Upper lobe of left lung (tissue), 6 donors: Measurements from ENCODE around the gene MBL2. TPM values are rescaled to one million over a fixed set of nuclear protein-coding genes. Genes with fewer than 3 reads are reported as not detected.
A peak's percentile ranks its signal among the peaks of the same experiment; 100 is the strongest.

Experiments
- ATAC-seq, 2 donors: fragments of 200-7000 bp; cut with Tn5 transposase; one replicate each; pipeline ENCODE4 v1.9.1; 2022; ENCODE audit warnings: mild to moderate bottlenecking in 2 of 2, moderate library complexity in 2 of 2; ENCODE audit not compliant: low FRiP score in 2 of 2
- DNase-seq, 2 donors: peaks; one replicate each; pipeline ENCODE4 v3.0.0-alpha.2; 2019 to 2020
- H3K27ac ChIP-seq, 4 donors: fragments of 200-600 bp; sonication (generic); one replicate each; pipeline ENCODE4 v1.5.1; 2016 to 2019
- H3K27me3 ChIP-seq, 4 donors: fragments of 200-600 bp; sonication (generic); one replicate each; pipeline ENCODE4 v1.5.1; 2017 to 2019
- H3K36me3 ChIP-seq, 4 donors: fragments of 200-600 bp; sonication (generic); one replicate each; pipeline ENCODE4 v1.5.1; 2016 to 2019
- H3K4me1 ChIP-seq, 4 donors: fragments of 200-600 bp; sonication (generic); one replicate each; pipeline ENCODE4 v1.5.1; 2018 to 2019
- H3K4me3 ChIP-seq, 4 donors: fragments of 200-600 bp; sonication (generic); one replicate each; pipeline ENCODE4 v1.5.1; 2017 to 2019; ENCODE audit warnings: mild to moderate bottlenecking in 2 of 4, moderate library complexity in 1 of 4
- H3K9me3 ChIP-seq, 4 donors: fragments of 200-600 bp; sonication (generic); one replicate each; pipeline ENCODE4 v1.5.1; 2018 to 2019
- EP300 ChIP-seq, 4 donors: sonication (generic); formaldehyde crosslinking; IDR thresholded peaks; one replicate each; pipeline ENCODE4 v1.5.1; 2017; ENCODE audit warnings: antibody characterized with exemption in 4 of 4, control low read depth in 2 of 4
- POLR2A ChIP-seq, 4 donors: fragments of 450-650 bp; IDR thresholded peaks; one replicate each; pipeline ENCODE4 v1.5.1; 2016 to 2017; ENCODE audit warnings: antibody characterized with exemption in 4 of 4, mild to moderate bottlenecking in 2 of 4
- POLR2AphosphoS5 ChIP-seq, 2 donors: sonication (generic); formaldehyde crosslinking; IDR thresholded peaks; one replicate each; pipeline ENCODE4 v1.5.1; 2017; ENCODE audit warnings: antibody characterized with exemption in 2 of 2
- WGBS, 2 donors: methylation state at CpG; one replicate each; pipeline ENCODE4 v1.1.5; 2017 to 2018; 5-methylcytosine and 5-hydroxymethylcytosine counted together
- total RNA-seq, 6 donors: library from RNA; depleted of rRNA in 4 of 6; stranded (reverse); fragments of >200 nt in 4 of 6; gene quantifications; one replicate each; pipeline versions ENCODE4 v1.1.0 to v1.2.1, GENCODE V29; 2016 to 2021
- TF ChIP-seq, protein P1 (sequence below), 6 experiments: fragments of 450-650 bp in 4 of 6; fragments of 200-600 bp in 2 of 6; sonication (generic) in 2 of 6; IDR thresholded peaks; one replicate each; pipeline ENCODE4 v1.5.1; 2016 to 2019; ENCODE audit warnings: antibody characterized with exemption in 6 of 6
- donor health status: DM: no; HTN: no; CAD: no; lungs with moderate emphysema.
- donor health status: DM: no; HTN: yes; CAD: no; lungs with severe emphysema.

Gene MBL2
- total RNA-seq, 6 donors from 2014 or later = 0.10 TPM; not detected in 5

DNA sequence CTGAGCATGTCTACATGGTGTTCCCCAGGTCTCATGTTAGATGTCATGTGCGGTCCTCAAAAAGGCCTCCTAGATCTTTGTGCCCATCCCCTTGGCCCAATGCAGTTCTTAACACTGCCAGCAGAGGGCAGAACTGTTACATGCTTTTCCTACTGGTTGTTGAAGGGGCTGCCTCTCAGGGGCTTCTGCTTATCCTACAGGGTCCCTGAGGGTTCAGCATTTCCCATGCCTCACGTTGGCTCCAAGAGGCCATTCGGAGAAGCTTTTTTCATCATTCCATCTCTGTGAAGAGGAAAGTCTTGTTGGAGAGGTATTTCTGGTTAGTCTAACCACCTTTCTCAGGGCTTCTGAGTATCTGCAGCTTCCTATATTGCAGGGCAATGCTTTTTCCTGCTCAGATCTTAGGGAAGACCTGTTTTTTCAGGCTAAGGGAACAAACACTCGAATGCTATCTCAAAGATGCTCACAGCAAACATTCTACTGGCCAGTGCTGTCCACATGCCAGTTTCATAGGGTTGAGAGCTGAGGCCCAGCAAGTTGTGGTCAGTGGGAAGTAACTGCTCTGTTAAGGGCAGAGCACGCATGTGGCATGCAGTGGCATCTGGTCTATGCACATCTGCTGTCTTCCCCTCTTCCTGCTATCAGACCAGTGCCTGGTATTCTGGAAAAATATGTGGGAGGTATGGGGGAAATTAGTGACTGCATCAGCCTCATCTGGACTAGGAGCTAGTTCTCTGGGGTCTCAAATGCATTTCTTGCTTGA, 31.5 kb downstream of the MBL2 start:
- Histone ChIP-seq H3K27ac (no peak overlapping the region), H3K4me1 (no peaks in the 10 kb centered on the region), H3K9me3 (no peaks in the 10 kb centered on the region), H3K4me3 (no peak overlapping the region), H3K27me3 (no peaks in the 10 kb centered on the region), H3K36me3 (no peaks in the 10 kb centered on the region)
- peak in 1 of 2 donors; percentile 63 for ATAC-seq
- TF ChIP-seq POLR2A (IDR thresholded peaks at IDR 0.05) (no peak), POLR2AphosphoS5 (IDR thresholded peaks at IDR 0.05) (no peak), EP300 (IDR thresholded peaks at IDR 0.05) (no peak)
- TF ChIP-seq, protein P1, sequence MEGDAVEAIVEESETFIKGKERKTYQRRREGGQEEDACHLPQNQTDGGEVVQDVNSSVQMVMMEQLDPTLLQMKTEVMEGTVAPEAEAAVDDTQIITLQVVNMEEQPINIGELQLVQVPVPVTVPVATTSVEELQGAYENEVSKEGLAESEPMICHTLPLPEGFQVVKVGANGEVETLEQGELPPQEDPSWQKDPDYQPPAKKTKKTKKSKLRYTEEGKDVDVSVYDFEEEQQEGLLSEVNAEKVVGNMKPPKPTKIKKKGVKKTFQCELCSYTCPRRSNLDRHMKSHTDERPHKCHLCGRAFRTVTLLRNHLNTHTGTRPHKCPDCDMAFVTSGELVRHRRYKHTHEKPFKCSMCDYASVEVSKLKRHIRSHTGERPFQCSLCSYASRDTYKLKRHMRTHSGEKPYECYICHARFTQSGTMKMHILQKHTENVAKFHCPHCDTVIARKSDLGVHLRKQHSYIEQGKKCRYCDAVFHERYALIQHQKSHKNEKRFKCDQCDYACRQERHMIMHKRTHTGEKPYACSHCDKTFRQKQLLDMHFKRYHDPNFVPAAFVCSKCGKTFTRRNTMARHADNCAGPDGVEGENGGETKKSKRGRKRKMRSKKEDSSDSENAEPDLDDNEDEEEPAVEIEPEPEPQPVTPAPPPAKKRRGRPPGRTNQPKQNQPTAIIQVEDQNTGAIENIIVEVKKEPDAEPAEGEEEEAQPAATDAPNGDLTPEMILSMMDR (IDR thresholded peaks at IDR 0.05) = peak; percentile 42 to 82 (median 75)
- DNase-seq = peak in 1 of 2 donors; percentile 35
- 49 to 58% methylated on average over 5 of the region's 5 CpGs for WGBS, 2 donors

DNA sequence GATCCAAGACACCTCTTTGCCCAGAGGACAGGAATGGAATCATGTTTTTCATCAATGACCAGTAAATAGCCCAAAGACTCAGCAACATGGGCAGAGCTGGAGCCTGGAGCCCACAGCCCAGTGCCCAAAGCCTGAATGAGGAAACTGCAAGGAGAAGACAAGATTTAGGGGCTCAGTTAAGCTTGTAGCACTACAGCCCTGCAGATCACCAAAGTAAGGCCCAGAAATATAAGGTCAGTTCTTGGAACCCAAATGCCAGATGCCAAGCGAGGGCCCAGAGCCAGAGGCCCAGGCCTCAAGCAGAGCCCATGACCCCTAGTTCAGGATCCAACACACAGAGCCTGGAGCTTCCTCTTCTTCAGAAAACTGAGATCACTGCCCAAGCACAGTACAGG, 32.4 kb downstream of the MBL2 start:
- Histone ChIP-seq H3K4me3 (no peak overlapping the region), H3K9me3 (no peaks in the 10 kb centered on the region), H3K4me1 (no peaks in the 10 kb centered on the region), H3K27me3 (no peaks in the 10 kb centered on the region), H3K27ac (no peak overlapping the region), H3K36me3 (no peaks in the 10 kb centered on the region)
- ATAC-seq (no peak), DNase-seq (no peak)
- WGBS, 2 donors = 92% methylated on average over 1 of the region's 1 CpG; no CpG with 5 or more reads in 1 of the 2 donors
- TF ChIP-seq EP300 (IDR thresholded peaks at IDR 0.05) = no peak

DNA sequence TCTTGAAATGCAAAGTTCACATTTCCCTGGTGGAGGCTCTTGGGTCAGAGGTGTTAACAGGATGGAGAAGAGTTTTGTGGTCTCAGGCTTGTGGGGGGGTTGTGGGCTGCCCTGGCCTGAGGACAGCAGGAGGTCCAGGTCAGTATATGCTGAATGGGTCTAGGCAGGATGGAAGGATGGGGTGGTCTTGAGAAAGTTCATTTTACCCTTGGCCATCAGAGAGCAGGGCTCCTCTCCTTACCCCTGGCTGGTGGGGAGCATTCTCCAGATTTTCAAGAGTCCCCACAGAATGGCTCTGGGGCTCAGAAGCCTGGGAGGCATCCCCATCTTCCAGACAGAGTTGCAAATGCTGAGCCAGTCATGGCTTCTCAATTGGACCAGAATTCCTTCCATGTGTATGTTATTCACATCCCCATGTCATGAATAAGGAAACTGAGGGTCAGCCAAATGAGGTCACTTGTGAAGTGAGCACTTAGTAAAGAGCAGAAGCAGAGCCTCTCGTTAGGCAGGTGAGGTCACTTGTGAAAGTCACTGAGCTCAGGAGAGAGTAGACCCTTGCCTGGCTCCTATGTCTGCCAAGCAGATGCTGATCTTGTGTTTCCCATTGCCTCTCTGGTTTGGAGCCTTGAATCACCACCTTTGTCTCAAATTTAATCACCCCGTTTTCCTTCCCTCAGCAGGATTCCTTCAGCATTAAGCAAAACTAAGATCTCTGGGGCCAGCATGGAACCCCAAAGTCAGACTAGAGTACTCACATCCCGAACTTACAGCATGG, 33.0 kb downstream of the MBL2 start:
- WGBS, 2 donors = 75 to 83% methylated on average over 3 of the region's 3 CpGs
- ATAC-seq = no peak
- no peaks in the 10 kb centered on the region for H3K36me3 ChIP-seq
- H3K27me3 ChIP-seq = no peaks in the 10 kb centered on the region
- DNase-seq = no peak
- TF ChIP-seq POLR2A (IDR thresholded peaks at IDR 0.05) (no peak), EP300 (IDR thresholded peaks at IDR 0.05) (no peak), POLR2AphosphoS5 (IDR thresholded peaks at IDR 0.05) (no peak)
- TF ChIP-seq, protein P1 (IDR thresholded peaks at IDR 0.05) = no peak
- no peaks in the 10 kb centered on the region for H3K9me3 ChIP-seq
- no peaks in the 10 kb centered on the region for H3K4me1 ChIP-seq
- no peak overlapping the region for H3K4me3 ChIP-seq
- H3K27ac ChIP-seq = no peak overlapping the region

DNA sequence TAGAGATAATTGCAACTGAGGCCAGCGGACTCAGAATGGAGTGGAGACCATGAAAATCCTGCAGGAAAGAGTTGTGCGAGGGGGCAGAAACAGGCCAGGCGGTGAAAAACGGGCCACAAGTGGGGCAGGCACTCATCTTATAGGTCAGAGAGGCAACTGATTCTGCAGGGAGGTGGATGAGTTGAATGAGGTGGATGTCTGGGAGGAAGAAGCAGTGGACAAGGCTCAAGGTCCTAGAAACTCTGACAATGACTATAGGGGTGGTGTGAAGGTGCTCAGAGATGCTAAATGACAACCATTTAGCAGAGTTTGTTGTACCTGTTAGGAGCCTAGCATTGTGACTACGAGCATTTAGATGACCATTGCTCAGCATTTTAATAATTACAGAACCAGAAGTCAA, 33.6 kb downstream of the MBL2 start:
- Histone ChIP-seq H3K4me1 (no peaks in the 10 kb centered on the region), H3K36me3 (no peaks in the 10 kb centered on the region), H3K4me3 (no peak overlapping the region), H3K27me3 (no peaks in the 10 kb centered on the region), H3K9me3 (no peaks in the 10 kb centered on the region), H3K27ac (no peak overlapping the region)
- TF ChIP-seq POLR2AphosphoS5 (IDR thresholded peaks at IDR 0.05) (no peak), EP300 (IDR thresholded peaks at IDR 0.05) (no peak), POLR2A (IDR thresholded peaks at IDR 0.05) (no peak)
- TF ChIP-seq, protein P1 (IDR thresholded peaks at IDR 0.05) = no peak
- ATAC-seq (no peak), DNase-seq (no peak)
- WGBS, 2 donors = 84 to 86% methylated on average over 5 of the region's 5 CpGs

DNA sequence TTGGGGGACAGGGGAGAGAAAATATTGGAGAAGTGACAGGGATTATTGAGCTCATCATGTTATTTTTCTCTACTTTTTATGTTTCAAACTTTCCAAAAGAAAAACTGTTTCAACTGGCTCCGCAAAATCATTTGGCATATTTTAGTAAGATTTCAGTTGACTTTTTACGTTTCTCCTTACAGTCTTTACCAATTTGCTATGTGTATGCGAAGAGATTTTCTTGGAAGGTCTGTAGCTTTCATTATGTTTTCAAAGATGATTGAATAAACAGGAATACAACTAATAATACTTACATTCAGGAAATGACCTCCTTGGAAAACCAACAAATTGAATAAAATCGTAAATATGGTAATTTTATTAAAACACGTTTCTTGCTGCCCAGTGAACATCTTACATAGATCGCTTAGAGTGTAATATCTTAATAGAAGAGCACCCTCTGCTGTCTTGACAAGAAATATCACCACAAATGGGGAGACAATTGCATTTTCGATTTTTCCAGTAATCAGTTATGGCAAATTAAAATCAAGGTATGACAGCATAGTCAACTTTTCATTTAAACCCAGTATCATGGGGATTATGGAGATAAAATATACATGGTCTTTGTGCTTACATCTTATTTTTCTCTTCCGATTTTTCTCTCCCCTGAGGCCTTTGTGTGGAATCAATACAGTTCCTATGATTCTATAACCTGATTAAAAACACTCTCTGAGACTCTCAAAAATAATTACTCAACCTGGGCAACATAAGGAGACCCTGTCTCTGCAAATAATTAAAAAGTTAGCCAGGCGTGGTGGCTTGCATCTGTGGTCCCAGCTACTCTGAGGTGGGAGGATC, 43.1 kb downstream of the MBL2 start:
- Histone ChIP-seq H3K27ac (no peak overlapping the region), H3K27me3 (no peaks in the 10 kb centered on the region), H3K9me3 (no peaks in the 10 kb centered on the region), H3K36me3 (no peaks in the 10 kb centered on the region), H3K4me1 (no peaks in the 10 kb centered on the region), H3K4me3 (no peak overlapping the region)
- no peak for TF ChIP-seq EP300 (IDR thresholded peaks at IDR 0.05)
- TF ChIP-seq, protein P1 (IDR thresholded peaks at IDR 0.05) = peak; percentile 14 to 66 (median 43)
- DNase-seq (no peak), ATAC-seq (peak in 1 of 2 donors; percentile 67)
- 37 to 38% methylated on average over 9 of the region's 9 CpGs for WGBS, 2 donors
